K562 (cell line): ENCODE data around the gene PPP1R13B. TPM values are rescaled to one million over a fixed set of nuclear protein-coding genes. Genes with fewer than 3 reads are reported as not detected.

Experiments
- ATAC-seq: fragments of 200-7000 bp; cut with Tn5 transposase; 3 replicates; pipeline ENCODE4 v1.9.1; 2020; ENCODE audit warnings: moderate library complexity
- BruUV-seq: library from RNA; stranded (reverse); fragments of 400-500 nt; replicated peaks from 2 replicates; lab custom pipeline; 2021; lab: Mats Ljungman, UMichigan
- CTCF ChIA-PET: fragments of 300-600 bp; formaldehyde crosslinking; extraction: SDS; loops from one replicate; lab custom pipeline; 2021; ENCODE audit warnings: low intra/inter-chr PET ratio; lab: Yijun Ruan, JAX
- POLR2A ChIA-PET: fragments of 300-600, 350-650 bp; sonication (Branson Sonifier 250); formaldehyde crosslinking; extraction: SDS; loops from one replicate; lab custom pipeline; 2021; ENCODE audit warnings: antibody characterized with exemption, inconsistent platforms; lab: Yijun Ruan, JAX
- DNase-seq, 4 experiments: peaks; one replicate each; pipeline versions ENCODE4 v3.0.0 to v3.0.0-alpha.2; 2011 to 2018; ENCODE audit warnings: low spot score in 3 of 4, mixed read lengths in 3 of 4; ENCODE audit errors: extremely low read depth in 1 of 4
- FAIRE-seq: peaks from 2 replicates; lab custom pipeline; 2011; peaks lifted over from hg19 to GRCh38; lab: Jason Lieb, UNC
- H2AFZ ChIP-seq: 2 replicates; pipeline ENCODE4 v1.6.0; 2011; ENCODE audit warnings: low read depth, low read length, control low read depth, inconsistent platforms
- H3K27ac ChIP-seq: fragments of 200-600 bp; 3 replicates; pipeline ENCODE4 v1.8.0; 2011; ENCODE audit warnings: low read depth, mild to moderate bottlenecking, control low read depth, inconsistent platforms, low read length, moderate library complexity, mixed read lengths; ENCODE audit errors: extremely low read depth
- H3K27me3 ChIP-seq, 2 experiments: fragments of 300-600 bp in 1 of 2; 2 replicates in 1 of 2; 3 replicates in 1 of 2; pipeline versions ENCODE4 v1.6.0 to v1.8.0; 2011; ENCODE audit warnings: inconsistent platforms in 2 of 2, low read length in 2 of 2, mild to moderate bottlenecking in 1 of 2, mixed read lengths in 1 of 2, moderate library complexity in 1 of 2; ENCODE audit not compliant: control insufficient read depth in 2 of 2, insufficient read depth in 2 of 2
- H3K36me3 ChIP-seq: fragments of 300-600 bp; 3 replicates; pipeline ENCODE4 v1.8.0; 2011; ENCODE audit warnings: mild to moderate bottlenecking, low read length, inconsistent platforms; ENCODE audit not compliant: control insufficient read depth, insufficient read depth
- H3K4me1 ChIP-seq, 2 experiments: fragments of 200-600 bp in 1 of 2; replicated peaks in 1 of 2; 2 replicates in 1 of 2; 3 replicates in 1 of 2; pipeline versions ENCODE4 v1.5.1 to v1.8.0; 2011; ENCODE audit warnings: inconsistent platforms in 2 of 2, low read length in 2 of 2, mild to moderate bottlenecking in 1 of 2, mixed read lengths in 1 of 2, moderate library complexity in 1 of 2; ENCODE audit not compliant: control insufficient read depth in 2 of 2, insufficient read depth in 2 of 2
- H3K4me2 ChIP-seq: 2 replicates; pipeline ENCODE4 v1.6.1; 2011; ENCODE audit warnings: low read length, control low read depth, inconsistent platforms, mixed read lengths; ENCODE audit not compliant: insufficient read depth
- H3K4me3 ChIP-seq: fragments of 200-600 bp; sonication (generic), shearing (Covaris generic); 2 replicates; pipeline ENCODE4 v1.5.1; 2016; ENCODE audit warnings: control low read depth, inconsistent platforms
- H3K79me2 ChIP-seq: fragments of 200-600 bp; 3 replicates; pipeline ENCODE4 v1.8.0; 2011; ENCODE audit warnings: low read length, inconsistent platforms; ENCODE audit not compliant: control insufficient read depth, insufficient read depth
- H3K9ac ChIP-seq, 2 experiments: 2 replicates each; pipeline versions ENCODE4 v1.6.0 to v1.6.1; 2011; ENCODE audit warnings: low read depth in 2 of 2, low read length in 2 of 2, control low read depth in 1 of 2, inconsistent platforms in 1 of 2, mild to moderate bottlenecking in 1 of 2, mixed read lengths in 1 of 2; ENCODE audit not compliant: insufficient read depth in 1 of 2
- H3K9me1 ChIP-seq: one replicate; pipeline ENCODE4 v1.6.0; 2011; ENCODE audit warnings: inconsistent platforms, mild to moderate bottlenecking, low read length, moderate library complexity; ENCODE audit not compliant: control insufficient read depth, insufficient read depth
- H3K9me3 ChIP-seq: replicated peaks from 2 replicates; pipeline ENCODE4 v1.5.1; 2011; ENCODE audit warnings: low read depth, low read length, inconsistent platforms; ENCODE audit not compliant: control insufficient read depth, insufficient read depth
- H4K20me1 ChIP-seq: replicated peaks from 2 replicates; pipeline ENCODE4 v1.6.1; 2011; ENCODE audit warnings: low read length, inconsistent platforms, mixed read lengths; ENCODE audit not compliant: control insufficient read depth, insufficient read depth
- ATF7 ChIP-seq: fragments of 450-650 bp; IDR thresholded peaks from 2 replicates; pipeline ENCODE4 v1.7.1; 2014; ENCODE audit warnings: mild to moderate bottlenecking, moderate library complexity
- BCOR ChIP-seq: fragments of 450-650 bp; IDR thresholded peaks from 2 replicates; pipeline ENCODE4 v1.6.1; 2016
- JUNB ChIP-seq: fragments of 450-650 bp; formaldehyde crosslinking; conservative IDR thresholded peaks from 2 replicates; pipeline ENCODE4 v1.4.0; 2020; ENCODE audit warnings: mild to moderate bottlenecking
- POLR2H ChIP-seq: IDR thresholded peaks from 2 replicates; pipeline ENCODE4 v1.6.1; 2016; ENCODE audit warnings: missing genetic modification characterization, low read depth, mild to moderate bottlenecking, control low read depth, missing compliant biosample characterization, moderate library complexity
- PPARD ChIP-seq: fragments of 250-450 bp; sonication (Bioruptor Pico); IDR thresholded peaks from 2 replicates; pipeline ENCODE4 v1.8.0; 2022; ENCODE audit warnings: inconsistent platforms, mild to moderate bottlenecking, moderate library complexity
- SMARCA5 ChIP-seq: fragments of 450-650 bp; IDR thresholded peaks from 2 replicates; pipeline ENCODE4 v1.6.1; 2016
- ZNF830 ChIP-seq: fragments of 250-450 bp; sonication (Bioruptor Pico); IDR thresholded peaks from 2 replicates; pipeline ENCODE4 v1.5.0; 2021; ENCODE audit warnings: mild to moderate bottlenecking
- WGBS: fragments of 100-300 bp; shearing (Covaris generic); methylation state at CpG from one replicate; pipeline ENCODE4 v1.1.6; 2016; ENCODE audit warnings: low coverage, mixed read lengths; ENCODE audit not compliant: insufficient coverage; ENCODE audit errors: missing lambda C conversion rate; 5-methylcytosine and 5-hydroxymethylcytosine counted together
- in situ Hi-C: fragments of 300-500 bp; cut with MboI; formaldehyde crosslinking; loops from 4 replicates; pipeline ENCODE4 v1.15.0; 2018; ENCODE audit warnings: inconsistent platforms, mixed read lengths
- intact Hi-C: fragments of 100-400 bp; cut with micrococcal nuclease; formaldehyde crosslinking; loops from 2 replicates; pipeline ENCODE4 v1.14.2; 2022
- polyA plus RNA-seq, 8 experiments: library from polyadenylated mRNA; depleted of rRNA in 4 of 8; stranded (reverse) in 5 of 8; unstranded in 3 of 8; fragments of >200 nt; fragmentation: Nextera tagmentation in 2 of 8; fragmentation: Illumina TruSeq in 1 of 8; extraction: Ambion mirVana in 2 of 8; extraction: Trizol in 1 of 8; gene quantifications; 2 replicates each; pipeline versions ENCODE4 v1.2.1 to v1.2.3, GENCODE V29; 2011 to 2014; ENCODE audit warnings: inconsistent platforms in 1 of 8, missing spikeins in 1 of 8
- total RNA-seq, 7 experiments: library from RNA; depleted of rRNA in 6 of 7; stranded (reverse); fragments of >200 nt in 6 of 7; fragmentation: Illumina TruSeq in 2 of 7; extraction: Trizol in 2 of 7; gene quantifications; 2 replicates each; pipeline versions ENCODE4 v1.2.1 to v1.2.3, GENCODE V29; 2011 to 2021; ENCODE audit warnings: low replicate concordance in 1 of 7
- TF ChIP-seq, protein P1 (sequence below): fragments of 450-650 bp; IDR thresholded peaks from 2 replicates; pipeline ENCODE4 v1.6.1; 2018; ENCODE audit not compliant: partially characterized antibody
- TF ChIP-seq, protein P2 (sequence below): fragments of 450-650 bp; formaldehyde crosslinking; IDR thresholded peaks from 2 replicates; pipeline ENCODE4 v1.4.0; 2020; ENCODE audit warnings: mild to moderate bottlenecking, mixed read lengths
- TF ChIP-seq, protein P3 (sequence below): sonication (generic); formaldehyde crosslinking; IDR thresholded peaks from 2 replicates; pipeline ENCODE4 v1.8.0; 2022; ENCODE audit warnings: mild to moderate bottlenecking, missing genetic modification reagents
- TF ChIP-seq, protein P4 (sequence below): fragments of 450-650 bp; formaldehyde crosslinking; IDR thresholded peaks from 2 replicates; pipeline ENCODE4 v1.4.0; 2022; ENCODE audit warnings: missing genetic modification characterization

Gene PPP1R13B
- total and polyA plus RNA-seq, 9 of the 15 experiments (the other 6 are each of a cell fraction or from before 2014, with no cell fraction given), result 0.03 to 1.7 (median 0.15) TPM

DNA sequence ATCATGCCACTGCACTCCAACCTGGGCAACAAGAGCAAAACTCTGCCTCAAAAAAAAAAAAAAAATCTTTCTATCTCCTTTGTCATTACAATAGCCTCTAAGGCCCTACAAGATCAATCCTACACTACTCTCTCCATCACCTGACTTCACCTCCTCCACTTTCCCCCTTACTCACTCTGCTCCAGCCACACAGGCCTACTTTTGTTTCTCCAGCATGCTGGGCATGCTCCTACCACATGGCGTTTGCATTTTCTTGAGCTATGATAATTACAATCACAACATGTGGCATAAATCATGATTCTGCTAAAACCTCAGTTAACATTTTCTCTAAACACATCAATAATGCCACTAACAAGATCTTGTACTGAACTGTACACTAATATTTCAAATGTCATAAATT is 7.8 kb downstream of the PPP1R13B start:
- Histone ChIP-seq H2AFZ (no peak overlapping the region), H4K20me1 (no peaks in the 10 kb centered on the region), H3K9ac (no peak overlapping the region), H3K4me3 (no peak overlapping the region), H3K27me3 (peaks cover 4 to 17% of the 10 kb centered on the region in 2 experiments; a peak in 3 of 5 replicates), H3K27ac (no peak overlapping the region), H3K79me2 (no peaks in the 10 kb centered on the region), H3K36me3 (no peaks in the 10 kb centered on the region), H3K4me2 (no peak overlapping the region), H3K4me1 (no peaks in the 10 kb centered on the region), H3K9me1 (no peaks in the 10 kb centered on the region), H3K9me3 (no peaks in the 10 kb centered on the region)
- no peak for DNase-seq
- intact Hi-C loops (no loop called here), in situ Hi-C loops (no loop called here)
- ChIA-PET CTCF (no interaction called here), POLR2A (no interaction called here)
- BruUV-seq, result no TSS peak
- ATAC-seq, result no peak
- no peak for FAIRE-seq
- no peak for TF ChIP-seq BCOR
- TF ChIP-seq JUNB, result no peak
- TF ChIP-seq PPARD, result no peak
- TF ChIP-seq, protein P1, sequence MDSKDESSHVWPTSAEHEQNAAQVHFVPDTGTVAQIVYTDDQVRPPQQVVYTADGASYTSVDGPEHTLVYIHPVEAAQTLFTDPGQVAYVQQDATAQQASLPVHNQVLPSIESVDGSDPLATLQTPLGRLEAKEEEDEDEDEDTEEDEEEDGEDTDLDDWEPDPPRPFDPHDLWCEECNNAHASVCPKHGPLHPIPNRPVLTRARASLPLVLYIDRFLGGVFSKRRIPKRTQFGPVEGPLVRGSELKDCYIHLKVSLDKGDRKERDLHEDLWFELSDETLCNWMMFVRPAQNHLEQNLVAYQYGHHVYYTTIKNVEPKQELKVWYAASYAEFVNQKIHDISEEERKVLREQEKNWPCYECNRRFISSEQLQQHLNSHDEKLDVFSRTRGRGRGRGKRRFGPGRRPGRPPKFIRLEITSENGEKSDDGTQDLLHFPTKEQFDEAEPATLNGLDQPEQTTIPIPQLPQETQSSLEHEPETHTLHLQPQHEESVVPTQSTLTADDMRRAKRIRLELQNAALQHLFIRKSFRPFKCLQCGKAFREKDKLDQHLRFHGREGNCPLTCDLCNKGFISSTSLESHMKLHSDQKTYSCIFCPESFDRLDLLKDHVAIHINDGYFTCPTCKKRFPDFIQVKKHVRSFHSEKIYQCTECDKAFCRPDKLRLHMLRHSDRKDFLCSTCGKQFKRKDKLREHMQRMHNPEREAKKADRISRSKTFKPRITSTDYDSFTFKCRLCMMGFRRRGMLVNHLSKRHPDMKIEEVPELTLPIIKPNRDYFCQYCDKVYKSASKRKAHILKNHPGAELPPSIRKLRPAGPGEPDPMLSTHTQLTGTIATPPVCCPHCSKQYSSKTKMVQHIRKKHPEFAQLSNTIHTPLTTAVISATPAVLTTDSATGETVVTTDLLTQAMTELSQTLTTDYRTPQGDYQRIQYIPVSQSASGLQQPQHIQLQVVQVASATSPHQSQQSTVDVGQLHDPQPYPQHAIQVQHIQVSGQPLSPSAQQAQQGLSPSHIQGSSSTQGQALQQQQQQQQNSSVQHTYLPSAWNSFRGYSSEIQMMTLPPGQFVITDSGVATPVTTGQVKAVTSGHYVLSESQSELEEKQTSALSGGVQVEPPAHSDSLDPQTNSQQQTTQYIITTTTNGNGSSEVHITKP, result no peak
- TF ChIP-seq, protein P2, sequence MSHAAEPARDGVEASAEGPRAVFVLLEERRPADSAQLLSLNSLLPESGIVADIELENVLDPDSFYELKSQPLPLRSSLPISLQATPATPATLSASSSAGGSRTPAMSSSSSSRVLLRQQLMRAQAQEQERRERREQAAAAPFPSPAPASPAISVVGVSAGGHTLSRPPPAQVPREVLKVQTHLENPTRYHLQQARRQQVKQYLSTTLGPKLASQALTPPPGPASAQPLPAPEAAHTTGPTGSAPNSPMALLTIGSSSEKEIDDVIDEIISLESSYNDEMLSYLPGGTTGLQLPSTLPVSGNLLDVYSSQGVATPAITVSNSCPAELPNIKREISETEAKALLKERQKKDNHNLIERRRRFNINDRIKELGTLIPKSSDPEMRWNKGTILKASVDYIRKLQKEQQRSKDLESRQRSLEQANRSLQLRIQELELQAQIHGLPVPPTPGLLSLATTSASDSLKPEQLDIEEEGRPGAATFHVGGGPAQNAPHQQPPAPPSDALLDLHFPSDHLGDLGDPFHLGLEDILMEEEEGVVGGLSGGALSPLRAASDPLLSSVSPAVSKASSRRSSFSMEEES (CRISPR knock-in tag), result no peak
- TF ChIP-seq ATF7, result no peak
- TF ChIP-seq POLR2H (tag), result no peak
- TF ChIP-seq SMARCA5, result no peak
- TF ChIP-seq ZNF830 (CRISPR knock-in tag), result no peak
- TF ChIP-seq, protein P3, sequence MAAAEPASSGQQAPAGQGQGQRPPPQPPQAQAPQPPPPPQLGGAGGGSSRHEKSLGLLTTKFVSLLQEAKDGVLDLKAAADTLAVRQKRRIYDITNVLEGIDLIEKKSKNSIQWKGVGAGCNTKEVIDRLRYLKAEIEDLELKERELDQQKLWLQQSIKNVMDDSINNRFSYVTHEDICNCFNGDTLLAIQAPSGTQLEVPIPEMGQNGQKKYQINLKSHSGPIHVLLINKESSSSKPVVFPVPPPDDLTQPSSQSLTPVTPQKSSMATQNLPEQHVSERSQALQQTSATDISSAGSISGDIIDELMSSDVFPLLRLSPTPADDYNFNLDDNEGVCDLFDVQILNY, result no peak
- TF ChIP-seq, protein P4, sequence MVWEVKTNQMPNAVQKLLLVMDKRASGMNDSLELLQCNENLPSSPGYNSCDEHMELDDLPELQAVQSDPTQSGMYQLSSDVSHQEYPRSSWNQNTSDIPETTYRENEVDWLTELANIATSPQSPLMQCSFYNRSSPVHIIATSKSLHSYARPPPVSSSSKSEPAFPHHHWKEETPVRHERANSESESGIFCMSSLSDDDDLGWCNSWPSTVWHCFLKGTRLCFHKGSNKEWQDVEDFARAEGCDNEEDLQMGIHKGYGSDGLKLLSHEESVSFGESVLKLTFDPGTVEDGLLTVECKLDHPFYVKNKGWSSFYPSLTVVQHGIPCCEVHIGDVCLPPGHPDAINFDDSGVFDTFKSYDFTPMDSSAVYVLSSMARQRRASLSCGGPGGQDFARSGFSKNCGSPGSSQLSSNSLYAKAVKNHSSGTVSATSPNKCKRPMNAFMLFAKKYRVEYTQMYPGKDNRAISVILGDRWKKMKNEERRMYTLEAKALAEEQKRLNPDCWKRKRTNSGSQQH (CRISPR knock-in tag), result no peak
- 0% methylated on average over 1 of the region's 1 CpG for WGBS
